Pons (tissue), 1 donor: ENCODE measurements around the gene RTN4.
"Not testable (repeated sequence)": the region's sequence is repeated elsewhere in the genome, so short reads cannot be mapped to it uniquely, and the experiment has no call there.

Experiments
- DNase-seq: peaks from one replicate; pipeline ENCODE4 v3.0.0-alpha.2; 2016; ENCODE audit warnings: low spot score

RTN4 gene

GRCh38 chr2:55073000-55073983 lies 23.0 kb upstream of the RTN4 start:
- no peak for DNase-seq

- DNase-seq: no peak
Observed at GRCh38 chr2:55063713-55064323, 13.6 kb upstream of the RTN4 start.

GRCh38 chr2:55063226-55063625 lies 13.0 kb upstream of the RTN4 start:
- no peak for DNase-seq

- DNase-seq: no peak
Observed at GRCh38 chr2:55062754-55063153, 12.5 kb upstream of the RTN4 start.

GRCh38 chr2:55061523-55062344 lies 11.5 kb upstream of the RTN4 start:
- no peak for DNase-seq

- no peak for DNase-seq
Observed at GRCh38 chr2:55059793-55060192, 9.5 kb upstream of the RTN4 start.

- no peak for DNase-seq
Observed at GRCh38 chr2:55057474-55057873, 7.2 kb upstream of the RTN4 start.

GRCh38 chr2:55056024-55056521 lies 5.8 kb upstream of the RTN4 start:
- DNase-seq: peak; percentile 56

GRCh38 chr2:55054106-55054875 lies 4.0 kb upstream of the RTN4 start:
- DNase-seq: no peak

- not testable (repeated sequence) for DNase-seq
Observed at GRCh38 chr2:55053225-55053624, 3.0 kb upstream of the RTN4 start.

GRCh38 chr2:55052129-55053061 lies 2.1 kb upstream of the RTN4 start:
- DNase-seq: no peak

- DNase-seq: peak; percentile 76
Observed at GRCh38 chr2:55051026-55051866, 995 bp upstream of the RTN4 start.

GRCh38 chr2:55049821-55050099 lies 491 bp downstream of the RTN4 start:
- no peak for DNase-seq

GRCh38 chr2:55049043-55049820 lies 1.0 kb downstream of the RTN4 start:
- DNase-seq: peak; percentile 95

- DNase-seq: peak; percentile 79
Observed at GRCh38 chr2:55048508-55049042, 1.7 kb downstream of the RTN4 start.

GRCh38 chr2:55047677-55048299 lies 2.5 kb downstream of the RTN4 start:
- peak; percentile 84 for DNase-seq

- peak; percentile 49 for DNase-seq
Observed at GRCh38 chr2:55045780-55046179, 4.5 kb downstream of the RTN4 start.

GRCh38 chr2:55043841-55044240 lies 6.4 kb downstream of the RTN4 start:
- no peak for DNase-seq
